Esophagus muscularis mucosa (tissue), 3 donors: Measurements from ENCODE around the gene AP2A1.

Experiments used
- CTCF ChIP-seq, 3 experiments: fragments of 200-600 bp in 2 of 3; fragments of 450-650 bp in 1 of 3; sonication (generic) in 2 of 3; IDR thresholded peaks; one replicate each; pipeline ENCODE4 v1.5.1; 2017 to 2019; ENCODE audit warnings: antibody characterized with exemption in 3 of 3, mild to moderate bottlenecking in 2 of 3, moderate library complexity in 1 of 3
- POLR2AphosphoS5 ChIP-seq, 2 donors: sonication (generic); formaldehyde crosslinking; IDR thresholded peaks; one replicate each; pipeline ENCODE4 v1.6.1; 2017; ENCODE audit warnings: antibody characterized with exemption in 2 of 2

GRCh38 chr19:49827034-49827433 is 60.2 kb downstream of the AP2A1 start:
- TF ChIP-seq CTCF (IDR thresholded peaks at IDR 0.05) = no peak
- no peak for TF ChIP-seq POLR2AphosphoS5 (IDR thresholded peaks at IDR 0.05)
